NCI-H1105 (cell line): ENCODE results near the gene ZNF575.
A peak's percentile ranks its signal among the peaks of the same experiment; 100 is the strongest.
"Not testable (repeated sequence)": the region's sequence is repeated elsewhere in the genome, so short reads cannot be mapped to it uniquely, and the experiment has no call there.

ENCODE experiments used
- DNase-seq: peaks from one replicate; lab custom pipeline; 2025; lab: John Stamatoyannopoulos, UW

The ZNF575 gene

GRCh38 chr19:43544077-43544476 is 11.1 kb downstream of the ZNF575 start:
- DNase-seq, result no peak

GRCh38 chr19:43545276-43545675 is 12.3 kb downstream of the ZNF575 start:
- DNase-seq, result no peak

- no peak for DNase-seq
Measured at GRCh38 chr19:43545981-43546380, 13.0 kb downstream of the ZNF575 start.

- no peak for DNase-seq
Measured at GRCh38 chr19:43546581-43546980, 13.6 kb downstream of the ZNF575 start.

GRCh38 chr19:43547926-43548325 is 14.9 kb downstream of the ZNF575 start:
- not testable (repeated sequence) for DNase-seq

- DNase-seq, result no peak
Measured at GRCh38 chr19:43548706-43549105, 15.7 kb downstream of the ZNF575 start.

GRCh38 chr19:43551399-43552197 is 18.6 kb downstream of the ZNF575 start:
- DNase-seq, result no peak

- DNase-seq, result no peak
Measured at GRCh38 chr19:43552198-43552450, 19.1 kb downstream of the ZNF575 start.

- DNase-seq, result no peak
Measured at GRCh38 chr19:43552616-43553015, 19.6 kb downstream of the ZNF575 start.

GRCh38 chr19:43553656-43554055 is 20.7 kb downstream of the ZNF575 start:
- DNase-seq, result no peak

- no peak for DNase-seq
Measured at GRCh38 chr19:43554317-43554895, 21.4 kb downstream of the ZNF575 start.

GRCh38 chr19:43555185-43555770 is 22.3 kb downstream of the ZNF575 start:
- DNase-seq, result peak; percentile 42

GRCh38 chr19:43560687-43561086 is 27.7 kb downstream of the ZNF575 start:
- no peak for DNase-seq

- no peak for DNase-seq
Measured at GRCh38 chr19:43561139-43561970, 28.4 kb downstream of the ZNF575 start.

GRCh38 chr19:43562226-43562697 is 29.3 kb downstream of the ZNF575 start:
- no peak for DNase-seq

- DNase-seq, result no peak
Measured at GRCh38 chr19:43562698-43563241, 29.8 kb downstream of the ZNF575 start.

GRCh38 chr19:43563816-43564457 is 30.9 kb downstream of the ZNF575 start:
- DNase-seq, result no peak

GRCh38 chr19:43564800-43565199 is 31.8 kb downstream of the ZNF575 start:
- no peak for DNase-seq

- DNase-seq, result no peak
Measured at GRCh38 chr19:43569657-43570056, 36.7 kb downstream of the ZNF575 start.

GRCh38 chr19:43570174-43570791 is 37.3 kb downstream of the ZNF575 start:
- no peak for DNase-seq

- no peak for DNase-seq
Measured at GRCh38 chr19:43572171-43572588, 39.2 kb downstream of the ZNF575 start.
